ENCODE data around the gene TSPO. TPM values are rescaled to one million over a fixed set of nuclear protein-coding genes. Genes with fewer than 3 reads are reported as not detected.

The TSPO gene
- polyA plus RNA-seq, 1 of the 3 experiments (the other 2 are of a cell fraction): 156 TPM

GRCh38 chr22:43172191-43172590, 20.8 kb downstream of the TSPO start:
- CTCF ChIA-PET: no interaction called here

DNA sequence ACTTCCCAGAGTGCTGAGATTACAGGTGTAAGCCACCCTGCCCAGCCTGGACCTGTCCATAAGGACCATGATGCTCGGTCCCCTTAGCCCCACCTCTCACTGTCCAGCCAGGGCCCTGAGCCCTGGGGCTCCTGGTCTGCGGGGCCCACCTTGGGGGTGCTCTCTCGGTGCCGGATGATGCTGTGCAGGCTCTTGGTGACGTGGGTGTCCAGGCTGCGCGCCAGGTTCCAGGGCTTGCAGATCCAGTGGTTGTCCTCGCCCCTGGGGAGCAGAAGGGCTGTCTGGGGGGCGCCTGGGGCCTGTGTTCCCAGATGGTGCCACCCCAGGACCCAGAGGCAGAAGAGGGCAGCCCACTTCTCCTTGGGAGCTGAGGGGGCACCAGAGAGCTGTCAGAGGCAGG, 22.2 kb downstream of the TSPO start:
- Histone ChIP-seq H3F3A (replicated peaks; ENCODE audit: insufficient read depth) (no peaks in the 10 kb centered on the region), H3K4me2 (no peak overlapping the region), H3K4me3 (ENCODE audit: low read depth in 2 of 2, low read length in 1 of 2) (no peak overlapping the region), H3K4me1 (ENCODE audit: control insufficient read depth in 1 of 2, insufficient read depth in 2 of 2, low read depth in 1 of 2, low read length in 1 of 2) (no peaks in the 10 kb centered on the region; a peak in 1 of 4 replicates), H2AFZ (ENCODE audit: low read depth) (no peak overlapping the region), H4K20me1 (ENCODE audit: insufficient read depth) (no peaks in the 10 kb centered on the region), H3K9ac (no peak overlapping the region), H3K79me2 (ENCODE audit: insufficient read depth) (no peaks in the 10 kb centered on the region), H3K36me3 (replicated peaks in 1 of 2; ENCODE audit: control insufficient read depth in 1 of 2, insufficient read depth in 2 of 2, low read length in 1 of 2) (peaks cover 0 to 3% of the 10 kb centered on the region in 2 experiments), H3K9me3 (no peaks in the 10 kb centered on the region), H3K9me2 (no peaks in the 10 kb centered on the region), H3K27me3 (ENCODE audit: insufficient read depth) (no peaks in the 10 kb centered on the region), H3K27ac (ENCODE audit: low read depth in 2 of 2, low read length in 1 of 2) (no peak overlapping the region)
- TF ChIP-seq REST (IDR thresholded peaks at IDR 0.05; ENCODE audit: low read depth, low read length) (no peak), FOXJ3 (CRISPR knock-in tag; IDR thresholded peaks at IDR 0.05) (no peak), TAF1 (IDR thresholded peaks at IDR 0.05; ENCODE audit: borderline replicate concordance, low read depth, low read length) (no peak), RFX5 (IDR thresholded peaks at IDR 0.05; ENCODE audit: low read length) (no peak)
- ChIA-PET POLR2A (no interaction called here), CTCF (no interaction called here)
- DNase-seq: no peak
- no CpG with 5 or more reads among the region's 9 CpGs for WGBS (ENCODE audit: low lambda C conversion rate)

More at GRCh38 chr22:43172191-43172590, 20.8 kb downstream of the TSPO start:
- no peaks in the 10 kb centered on the region for H3K79me2 ChIP-seq (ENCODE audit: insufficient read depth)
- no peaks in the 10 kb centered on the region; a peak in 1 of 4 replicates for H3K4me1 ChIP-seq (ENCODE audit: control insufficient read depth in 1 of 2, insufficient read depth in 2 of 2, low read depth in 1 of 2, low read length in 1 of 2)
- peaks cover 0 to 3% of the 10 kb centered on the region in 2 experiments for H3K36me3 ChIP-seq (replicated peaks in 1 of 2; ENCODE audit: control insufficient read depth in 1 of 2, insufficient read depth in 2 of 2, low read length in 1 of 2)
- no peak overlapping the region for H3K4me3 ChIP-seq (ENCODE audit: low read depth in 2 of 2, low read length in 1 of 2)
- 98% methylated on average over 8 of the region's 19 CpGs for WGBS (ENCODE audit: low lambda C conversion rate)
- POLR2A ChIA-PET: no interaction called here
- H3K27ac ChIP-seq (ENCODE audit: low read depth in 2 of 2, low read length in 1 of 2): no peak overlapping the region
- H2AFZ ChIP-seq (ENCODE audit: low read depth): no peak overlapping the region
- no peaks in the 10 kb centered on the region for H3K9me2 ChIP-seq
- H3K27me3 ChIP-seq (ENCODE audit: insufficient read depth): no peaks in the 10 kb centered on the region
- TF ChIP-seq NRF1 (IDR thresholded peaks at IDR 0.05; ENCODE audit: low read depth, low read length) (no peak), CHD2 (IDR thresholded peaks at IDR 0.05; ENCODE audit: low read length, partially characterized antibody) (no peak), YY1 (IDR thresholded peaks at IDR 0.05; ENCODE audit: low read depth) (no peak), ELF1 (IDR thresholded peaks at IDR 0.05) (no peak), ZBTB33 (IDR thresholded peaks at IDR 0.05; ENCODE audit: borderline replicate concordance, low read depth) (no peak), MEF2A (IDR thresholded peaks at IDR 0.05; ENCODE audit: borderline replicate concordance, low read depth) (no peak)
- DNase-seq: no peak
- no peak overlapping the region for H3K9ac ChIP-seq
- no peaks in the 10 kb centered on the region for H3F3A ChIP-seq (replicated peaks; ENCODE audit: insufficient read depth)
- H3K9me3 ChIP-seq: no peaks in the 10 kb centered on the region
- H3K4me2 ChIP-seq: no peak overlapping the region
- H4K20me1 ChIP-seq (ENCODE audit: insufficient read depth): no peaks in the 10 kb centered on the region

Measured in SK-N-SH (cell line).